HepG2 (cell line): ENCODE measurements around the gene TREH. TPM values are rescaled to one million over a fixed set of nuclear protein-coding genes. Genes with fewer than 3 reads are reported as not detected.

Source experiments
- ATF7 ChIP-seq, 2 experiments: fragments of 450-650 bp in 1 of 2; sonication (generic) in 1 of 2; formaldehyde crosslinking in 1 of 2; IDR thresholded peaks; 2 replicates each; pipeline versions ENCODE4 v1.4.0 to v1.6.1; 2016 to 2020; ENCODE audit warnings: antibody characterized with exemption in 1 of 2, mild to moderate bottlenecking in 1 of 2, missing genetic modification reagents in 1 of 2
- FIP1L1 ChIP-seq: fragments of 200-400 bp; formaldehyde crosslinking; IDR thresholded peaks from 2 replicates; pipeline ENCODE4 v1.6.1; 2018; ENCODE audit warnings: low read depth, mild to moderate bottlenecking, low read length, moderate library complexity, borderline replicate concordance; ENCODE audit not compliant: insufficient read depth
- HNRNPL ChIP-seq: fragments of 200-400 bp; formaldehyde crosslinking; IDR thresholded peaks from 2 replicates; pipeline ENCODE4 v1.6.1; 2017; ENCODE audit warnings: mild to moderate bottlenecking, low read depth, low read length
- IKZF5 ChIP-seq: IDR thresholded peaks from 2 replicates; pipeline ENCODE4 v1.6.1; 2018; ENCODE audit warnings: missing genetic modification reagents, mild to moderate bottlenecking, missing compliant biosample characterization
- KLF12 ChIP-seq: sonication (generic); formaldehyde crosslinking; IDR thresholded peaks from 2 replicates; pipeline ENCODE4 v1.4.0; 2020; ENCODE audit warnings: missing genetic modification reagents, borderline replicate concordance
- MYNN ChIP-seq: sonication (generic); formaldehyde crosslinking; IDR thresholded peaks from 2 replicates; pipeline ENCODE4 v1.4.0; 2020; ENCODE audit warnings: mild to moderate bottlenecking, low read depth, missing genetic modification reagents
- NR2F1 ChIP-seq, 2 experiments: fragments of 450-650 bp in 1 of 2; formaldehyde crosslinking in 1 of 2; IDR thresholded peaks; 2 replicates each; pipeline versions ENCODE4 v1.5.0 to v1.6.1; 2016 to 2020; ENCODE audit warnings: mild to moderate bottlenecking in 1 of 2, missing compliant biosample characterization in 1 of 2, missing genetic modification reagents in 1 of 2, moderate library complexity in 1 of 2
- REL ChIP-seq: sonication (generic); formaldehyde crosslinking; conservative IDR thresholded peaks from 2 replicates; pipeline ENCODE4 v1.8.0; 2022; ENCODE audit warnings: mild to moderate bottlenecking, missing genetic modification reagents, moderate library complexity
- SIX4 ChIP-seq: sonication (generic); formaldehyde crosslinking; IDR thresholded peaks from 2 replicates; pipeline ENCODE4 v1.4.0; 2020; ENCODE audit warnings: missing genetic modification reagents
- SP1 ChIP-seq, 2 experiments: fragments of 450-650 bp in 1 of 2; sonication (generic) in 1 of 2; formaldehyde crosslinking in 1 of 2; IDR thresholded peaks; 2 replicates each; pipeline versions ENCODE4 v1.4.0 to v1.6.1; 2016 to 2020; ENCODE audit warnings: missing genetic modification reagents in 1 of 2
- SRY ChIP-seq: sonication (generic); formaldehyde crosslinking; IDR thresholded peaks from 2 replicates; pipeline ENCODE4 v1.8.0; 2022; ENCODE audit warnings: mild to moderate bottlenecking, missing genetic modification reagents
- ZBTB25 ChIP-seq: IDR thresholded peaks from 2 replicates; pipeline ENCODE4 v1.6.1; 2018; ENCODE audit warnings: missing genetic modification reagents
- ZBTB26 ChIP-seq: IDR thresholded peaks from 2 replicates; pipeline ENCODE4 v1.6.1; 2016; ENCODE audit warnings: missing compliant biosample characterization, missing genetic modification reagents, borderline replicate concordance
- ZNF232 ChIP-seq: sonication (generic); formaldehyde crosslinking; IDR thresholded peaks from 2 replicates; pipeline ENCODE4 v1.4.0; 2020; ENCODE audit warnings: missing genetic modification reagents, borderline replicate concordance
- ZNF414 ChIP-seq: sonication (generic); formaldehyde crosslinking; IDR thresholded peaks from 2 replicates; pipeline ENCODE4 v1.5.0; 2020; ENCODE audit warnings: missing genetic modification reagents
- ZNF644 ChIP-seq: IDR thresholded peaks from 2 replicates; pipeline ENCODE4 v1.6.1; 2016; ENCODE audit warnings: low read depth
- polyA plus RNA-seq, 8 experiments: library from polyadenylated mRNA; depleted of rRNA in 3 of 8; stranded (reverse) in 7 of 8; unstranded in 1 of 8; fragments of >200 nt; fragmentation: Illumina TruSeq in 4 of 8; extraction: Trizol in 4 of 8; gene quantifications; 2 replicates each; pipeline versions ENCODE4 v1.2.1 to v1.2.3, GENCODE V29; 2011 to 2016; ENCODE audit warnings: low read depth in 4 of 8, missing spikeins in 1 of 8, mixed read lengths in 1 of 8; ENCODE audit not compliant: insufficient read depth in 1 of 8
- total RNA-seq, 5 experiments: library from RNA; depleted of rRNA; stranded (reverse); fragments of >200 nt; fragmentation: Illumina TruSeq; extraction: Trizol; gene quantifications; 2 replicates each; pipeline ENCODE4 v1.2.3, GENCODE V29; 2016; ENCODE audit warnings: low read depth in 1 of 5
- TF ChIP-seq, protein P1 (sequence below): sonication (generic); formaldehyde crosslinking; IDR thresholded peaks from 2 replicates; pipeline ENCODE4 v1.4.0; 2020; ENCODE audit warnings: missing genetic modification reagents
- TF ChIP-seq, protein P2 (sequence below): sonication (generic); formaldehyde crosslinking; IDR thresholded peaks from 2 replicates; pipeline ENCODE4 v1.4.0; 2020; ENCODE audit warnings: missing genetic modification reagents
- TF ChIP-seq, protein P3 (sequence below): sonication (generic); formaldehyde crosslinking; IDR thresholded peaks from 2 replicates; pipeline ENCODE4 v1.9.0; 2021; ENCODE audit warnings: missing genetic modification reagents, mild to moderate bottlenecking, borderline replicate concordance

The TREH gene
- total and polyA plus RNA-seq, 2 of the 13 experiments (the other 11 are each of a cell fraction or from before 2014, with no cell fraction given), result 0.53 to 0.86 TPM

GRCh38 chr11:118679483-118679882 lies at the start of gene TREH (continued):
- TF ChIP-seq KLF12 (CRISPR knock-in tag) (no peak), ZNF414 (0 out of 2 replicates have a peak, but pooled peaks have one; percentile 15), HNRNPL (peak; percentile 94), REL (no peak), MYNN (CRISPR knock-in tag) (no peak), FIP1L1 (no peak), ZNF232 (no peak), ZBTB25 (CRISPR knock-in tag) (no peak), NR2F1 (CRISPR knock-in tag; IDR thresholded peaks at IDR 0.05) (no peak), ATF7 (IDR thresholded peaks at IDR 0.05) (no peak), ATF7 (CRISPR knock-in tag; IDR thresholded peaks at IDR 0.05) (no peak), IKZF5 (CRISPR knock-in tag) (0 out of 2 replicates have a peak, but pooled peaks have one; percentile 16), SRY (CRISPR knock-in tag) (no peak), SP1 (IDR thresholded peaks at IDR 0.05) (no peak), SP1 (CRISPR knock-in tag; IDR thresholded peaks at IDR 0.05) (peak; percentile 51; the same call in 1 of the 2 replicates), SIX4 (CRISPR knock-in tag) (no peak), ZBTB26 (CRISPR knock-in tag) (no peak), ZNF644 (peak; percentile 62; the same call in 1 of the 2 replicates)
- TF ChIP-seq, protein P1, sequence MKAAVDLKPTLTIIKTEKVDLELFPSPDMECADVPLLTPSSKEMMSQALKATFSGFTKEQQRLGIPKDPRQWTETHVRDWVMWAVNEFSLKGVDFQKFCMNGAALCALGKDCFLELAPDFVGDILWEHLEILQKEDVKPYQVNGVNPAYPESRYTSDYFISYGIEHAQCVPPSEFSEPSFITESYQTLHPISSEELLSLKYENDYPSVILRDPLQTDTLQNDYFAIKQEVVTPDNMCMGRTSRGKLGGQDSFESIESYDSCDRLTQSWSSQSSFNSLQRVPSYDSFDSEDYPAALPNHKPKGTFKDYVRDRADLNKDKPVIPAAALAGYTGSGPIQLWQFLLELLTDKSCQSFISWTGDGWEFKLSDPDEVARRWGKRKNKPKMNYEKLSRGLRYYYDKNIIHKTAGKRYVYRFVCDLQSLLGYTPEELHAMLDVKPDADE (CRISPR knock-in tag), result no peak
- TF ChIP-seq, protein P2, sequence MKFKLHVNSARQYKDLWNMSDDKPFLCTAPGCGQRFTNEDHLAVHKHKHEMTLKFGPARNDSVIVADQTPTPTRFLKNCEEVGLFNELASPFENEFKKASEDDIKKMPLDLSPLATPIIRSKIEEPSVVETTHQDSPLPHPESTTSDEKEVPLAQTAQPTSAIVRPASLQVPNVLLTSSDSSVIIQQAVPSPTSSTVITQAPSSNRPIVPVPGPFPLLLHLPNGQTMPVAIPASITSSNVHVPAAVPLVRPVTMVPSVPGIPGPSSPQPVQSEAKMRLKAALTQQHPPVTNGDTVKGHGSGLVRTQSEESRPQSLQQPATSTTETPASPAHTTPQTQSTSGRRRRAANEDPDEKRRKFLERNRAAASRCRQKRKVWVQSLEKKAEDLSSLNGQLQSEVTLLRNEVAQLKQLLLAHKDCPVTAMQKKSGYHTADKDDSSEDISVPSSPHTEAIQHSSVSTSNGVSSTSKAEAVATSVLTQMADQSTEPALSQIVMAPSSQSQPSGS (CRISPR knock-in tag), result no peak
- TF ChIP-seq, protein P3, sequence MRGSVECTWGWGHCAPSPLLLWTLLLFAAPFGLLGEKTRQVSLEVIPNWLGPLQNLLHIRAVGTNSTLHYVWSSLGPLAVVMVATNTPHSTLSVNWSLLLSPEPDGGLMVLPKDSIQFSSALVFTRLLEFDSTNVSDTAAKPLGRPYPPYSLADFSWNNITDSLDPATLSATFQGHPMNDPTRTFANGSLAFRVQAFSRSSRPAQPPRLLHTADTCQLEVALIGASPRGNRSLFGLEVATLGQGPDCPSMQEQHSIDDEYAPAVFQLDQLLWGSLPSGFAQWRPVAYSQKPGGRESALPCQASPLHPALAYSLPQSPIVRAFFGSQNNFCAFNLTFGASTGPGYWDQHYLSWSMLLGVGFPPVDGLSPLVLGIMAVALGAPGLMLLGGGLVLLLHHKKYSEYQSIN (CRISPR knock-in tag), result no peak
